Measurements from ENCODE around the gene TRIM44.

GRCh38 chr11:35734669-35735410 lies 72.3 kb downstream of the TRIM44 start:
- TF ChIP-seq CTCF (IDR thresholded peaks at IDR 0.05) (no peak), POLR2A (IDR thresholded peaks at IDR 0.05) (no peak)

All from thyroid gland (tissue), 4 donors.